C4-2B (cell line): ENCODE measurements around the gene SAGE1.
"Not testable (repeated sequence)": the region's sequence is repeated elsewhere in the genome, so short reads cannot be mapped to it uniquely, and the experiment has no call there.

Source experiments
- CTCF ChIP-seq: fragments of 450-650 bp; conservative IDR thresholded peaks from 2 replicates; pipeline ENCODE4 v1.5.1; 2017; ENCODE audit warnings: mild to moderate bottlenecking
- ZFX ChIP-seq: fragments of 450-650 bp; IDR thresholded peaks from 2 replicates; pipeline ENCODE4 v1.6.1; 2017

GRCh38 chrX:135854438-135854837 is 39.1 kb upstream of the SAGE1 start, which contains the start of gene CT45A8:
- TF ChIP-seq CTCF, ZFX: not testable (repeated sequence)
